HepG2 (cell line): ENCODE results near the gene TECTB. TPM values are rescaled to one million over a fixed set of nuclear protein-coding genes. Genes with fewer than 3 reads are reported as not detected.

ENCODE experiments used
- ATAC-seq: fragments of 200-7000 bp; cut with Tn5 transposase; 3 replicates; pipeline ENCODE4 v1.9.1; 2020; ENCODE audit warnings: mild to moderate bottlenecking, moderate library complexity
- BruUV-seq: library from RNA; stranded (reverse); fragments of 400-500 nt; replicated peaks from 2 replicates; lab custom pipeline; 2021; lab: Mats Ljungman, UMichigan
- CTCF ChIA-PET: fragments of 300-600 bp; formaldehyde crosslinking; extraction: SDS; loops from one replicate; lab custom pipeline; 2021; ENCODE audit warnings: low total read pairs, inconsistent platforms, low intra/inter-chr PET ratio; lab: Yijun Ruan, JAX
- POLR2A ChIA-PET: fragments of 350-600 bp; sonication (Branson Sonifier 250); formaldehyde crosslinking; loops from one replicate; lab custom pipeline; 2020; ENCODE audit warnings: antibody characterized with exemption, inconsistent platforms; lab: Yijun Ruan, JAX
- DNase-seq: peaks from one replicate; pipeline ENCODE4 v3.0.0-alpha.2; 2015; ENCODE audit warnings: low spot score
- FAIRE-seq: peaks from 3 replicates; lab custom pipeline; 2011; peaks lifted over from hg19 to GRCh38; lab: Jason Lieb, UNC
- H2AFZ ChIP-seq: one replicate; pipeline ENCODE4 v1.6.1; 2011; ENCODE audit warnings: low read length, inconsistent platforms
- H3K27ac ChIP-seq: fragments of 300-600 bp; 3 replicates; pipeline ENCODE4 v1.8.0; 2011; ENCODE audit warnings: mixed run types, mild to moderate bottlenecking, mixed read lengths, low read length, inconsistent platforms; ENCODE audit not compliant: insufficient read depth; ENCODE audit errors: extremely low read length
- H3K27me3 ChIP-seq, 2 experiments: fragments of 200-600 bp in 1 of 2; 2 replicates in 1 of 2; 3 replicates in 1 of 2; pipeline versions ENCODE4 v1.6.0 to v1.8.0; 2011; ENCODE audit warnings: low read length in 2 of 2, mild to moderate bottlenecking in 2 of 2, moderate library complexity in 2 of 2, inconsistent platforms in 1 of 2; ENCODE audit not compliant: insufficient read depth in 2 of 2, control insufficient read depth in 1 of 2
- H3K36me3 ChIP-seq, 2 experiments: fragments of 200-600 bp in 1 of 2; replicated peaks in 1 of 2; 2 replicates in 1 of 2; 3 replicates in 1 of 2; pipeline versions ENCODE4 v1.5.1 to v1.8.0; 2011; ENCODE audit warnings: low read length in 2 of 2, inconsistent platforms in 1 of 2; ENCODE audit not compliant: insufficient read depth in 2 of 2, control insufficient read depth in 1 of 2
- H3K4me1 ChIP-seq: 2 replicates; pipeline ENCODE4 v1.5.1; 2012; ENCODE audit warnings: low read length, inconsistent platforms; ENCODE audit not compliant: insufficient read depth
- H3K4me2 ChIP-seq: 2 replicates; pipeline ENCODE4 v1.6.0; 2011; ENCODE audit warnings: low read depth, low read length, inconsistent platforms
- H3K4me3 ChIP-seq, 3 experiments: fragments of 200-600 bp in 1 of 3; sonication (generic), shearing (Covaris generic) in 1 of 3; replicated peaks in 1 of 3; 2 replicates each; pipeline ENCODE4 v1.5.1; 2011 to 2016; ENCODE audit warnings: low read length in 3 of 3, inconsistent platforms in 2 of 3, low read depth in 2 of 3, mild to moderate bottlenecking in 2 of 3, control low read depth in 1 of 3, mixed read lengths in 1 of 3; ENCODE audit not compliant: insufficient read depth in 1 of 3
- H3K79me2 ChIP-seq: one replicate; pipeline ENCODE4 v1.6.1; 2011; ENCODE audit warnings: low read length, inconsistent platforms; ENCODE audit not compliant: insufficient read depth
- H3K9ac ChIP-seq: 2 replicates; pipeline ENCODE4 v1.6.0; 2011; ENCODE audit warnings: mild to moderate bottlenecking, low read depth, low read length, inconsistent platforms; ENCODE audit not compliant: insufficient read depth
- H3K9me3 ChIP-seq: 2 replicates; pipeline ENCODE4 v1.5.1; 2012; ENCODE audit warnings: mild to moderate bottlenecking, low read length
- H4K20me1 ChIP-seq: 2 replicates; pipeline ENCODE4 v1.6.0; 2011; ENCODE audit warnings: inconsistent platforms, mild to moderate bottlenecking, low read length, moderate library complexity; ENCODE audit not compliant: insufficient read depth
- AGO2 ChIP-seq: fragments of 200-400 bp; formaldehyde crosslinking; optimal IDR thresholded peaks from 2 replicates; pipeline ENCODE3; 2017; ENCODE audit warnings: mild to moderate bottlenecking, low read depth, low read length, moderate library complexity
- ARID5B ChIP-seq: IDR thresholded peaks from 2 replicates; pipeline ENCODE4 v1.4.0; 2020; ENCODE audit warnings: mild to moderate bottlenecking, missing genetic modification reagents
- CREM ChIP-seq, 2 experiments: sonication (generic) in 1 of 2; formaldehyde crosslinking in 1 of 2; IDR thresholded peaks; 2 replicates each; pipeline versions ENCODE4 v1.4.0 to v1.6.1; 2016 to 2020; ENCODE audit warnings: antibody characterized with exemption in 1 of 2, mild to moderate bottlenecking in 1 of 2, missing genetic modification reagents in 1 of 2
- FIP1L1 ChIP-seq: fragments of 200-400 bp; formaldehyde crosslinking; IDR thresholded peaks from 2 replicates; pipeline ENCODE4 v1.6.1; 2018; ENCODE audit warnings: low read depth, mild to moderate bottlenecking, low read length, moderate library complexity, borderline replicate concordance; ENCODE audit not compliant: insufficient read depth
- JUN ChIP-seq: sonication (generic); formaldehyde crosslinking; IDR thresholded peaks from 2 replicates; pipeline ENCODE4 v1.4.0; 2020; ENCODE audit warnings: mild to moderate bottlenecking, missing genetic modification reagents
- KAT8 ChIP-seq: IDR thresholded peaks from 2 replicates; pipeline ENCODE4 v1.6.1; 2016; ENCODE audit warnings: missing genetic modification reagents, missing compliant biosample characterization
- KMT2B ChIP-seq: IDR thresholded peaks from 2 replicates; pipeline ENCODE4 v1.6.1; 2016; ENCODE audit warnings: missing genetic modification reagents, missing compliant biosample characterization
- NCOR1 ChIP-seq: fragments of 200-600 bp; sonication (generic); IDR thresholded peaks from 2 replicates; pipeline ENCODE4 v1.7.0; 2017; ENCODE audit warnings: antibody characterized with exemption, low read length, borderline replicate concordance
- NFKBIZ ChIP-seq: IDR thresholded peaks from 2 replicates; pipeline ENCODE4 v1.6.1; 2018; ENCODE audit warnings: missing genetic modification reagents, missing compliant biosample characterization
- NR2F6 ChIP-seq, 2 experiments: IDR thresholded peaks; 2 replicates each; pipeline ENCODE4 v1.6.1; 2016; ENCODE audit warnings: antibody characterized with exemption in 1 of 2, mild to moderate bottlenecking in 1 of 2
- RAD21 ChIP-seq: fragments of 450-650 bp; formaldehyde crosslinking; IDR thresholded peaks from 2 replicates; pipeline ENCODE4 v1.5.0; 2020; ENCODE audit warnings: mild to moderate bottlenecking
- RARA ChIP-seq: IDR thresholded peaks from 2 replicates; pipeline ENCODE4 v1.6.1; 2016; ENCODE audit warnings: missing genetic modification reagents, missing compliant biosample characterization
- SIX1 ChIP-seq: sonication (generic); formaldehyde crosslinking; IDR thresholded peaks from 2 replicates; pipeline ENCODE4 v1.4.0; 2020; ENCODE audit warnings: missing genetic modification reagents, borderline replicate concordance
- SMYD3 ChIP-seq: sonication (generic); formaldehyde crosslinking; IDR thresholded peaks from 2 replicates; pipeline ENCODE4 v1.8.1; 2023; ENCODE audit warnings: mild to moderate bottlenecking, missing genetic modification reagents
- SOX6 ChIP-seq, 2 experiments: fragments of 450-650 bp in 1 of 2; sonication (generic) in 1 of 2; formaldehyde crosslinking in 1 of 2; IDR thresholded peaks; 2 replicates each; pipeline versions ENCODE4 v1.4.0 to v1.6.1; 2017 to 2020; ENCODE audit warnings: antibody characterized with exemption in 1 of 2, mild to moderate bottlenecking in 1 of 2, missing genetic modification reagents in 1 of 2
- ZNF121 ChIP-seq: sonication (generic); formaldehyde crosslinking; IDR thresholded peaks from 2 replicates; pipeline ENCODE4 v1.5.0; 2020; ENCODE audit warnings: mild to moderate bottlenecking, missing genetic modification reagents
- ZNF343 ChIP-seq: sonication (generic); formaldehyde crosslinking; IDR thresholded peaks from 2 replicates; pipeline ENCODE4 v1.4.0; 2020; ENCODE audit warnings: mild to moderate bottlenecking, missing genetic modification reagents
- ZNF414 ChIP-seq: sonication (generic); formaldehyde crosslinking; IDR thresholded peaks from 2 replicates; pipeline ENCODE4 v1.5.0; 2020; ENCODE audit warnings: missing genetic modification reagents
- ZNF547 ChIP-seq: sonication (generic); formaldehyde crosslinking; IDR thresholded peaks from 2 replicates; pipeline ENCODE4 v1.5.1; 2020; ENCODE audit warnings: mild to moderate bottlenecking, missing genetic modification reagents
- ZNF605 ChIP-seq: sonication (generic); formaldehyde crosslinking; IDR thresholded peaks from 2 replicates; pipeline ENCODE4 v1.8.0; 2022; ENCODE audit warnings: mild to moderate bottlenecking, missing genetic modification reagents
- WGBS: methylation state at CpG from one replicate; pipeline ENCODE4 v1.1.6; 2017; ENCODE audit warnings: low lambda C conversion rate; 5-methylcytosine and 5-hydroxymethylcytosine counted together
- in situ Hi-C: cut with HindIII; loops from 2 replicates; pipeline ENCODE4 v1.10.0; 2017; ENCODE audit warnings: low pct_unique_long_range_greater_than_20kb; ENCODE audit not compliant: extremely low pct_ligation_motif_present
- intact Hi-C: fragments of 100-400 bp; cut with micrococcal nuclease; formaldehyde crosslinking; loops from one replicate; pipeline ENCODE4 v1.10.0; 2022; ENCODE audit not compliant: unreplicated experiment
- polyA plus RNA-seq, 8 experiments: library from polyadenylated mRNA; depleted of rRNA in 3 of 8; stranded (reverse) in 7 of 8; unstranded in 1 of 8; fragments of >200 nt; fragmentation: Illumina TruSeq in 4 of 8; extraction: Trizol in 4 of 8; gene quantifications; 2 replicates each; pipeline versions ENCODE4 v1.2.1 to v1.2.3, GENCODE V29; 2011 to 2016; ENCODE audit warnings: low read depth in 4 of 8, missing spikeins in 1 of 8, mixed read lengths in 1 of 8; ENCODE audit not compliant: insufficient read depth in 1 of 8
- total RNA-seq, 5 experiments: library from RNA; depleted of rRNA; stranded (reverse); fragments of >200 nt; fragmentation: Illumina TruSeq; extraction: Trizol; gene quantifications; 2 replicates each; pipeline ENCODE4 v1.2.3, GENCODE V29; 2016; ENCODE audit warnings: low read depth in 1 of 5

TECTB gene
- total and polyA plus RNA-seq, 2 of the 13 experiments (the other 11 are each of a cell fraction or from before 2014, with no cell fraction given), result 0.78 to 1.8 TPM

- DNase-seq (peak; percentile 71), FAIRE-seq (peak; percentile 64), ATAC-seq (peak; percentile 75)
- intact Hi-C loops, result no loop called here
- Histone ChIP-seq H3K79me2 (no peaks in the 10 kb centered on the region), H3K4me3 (no peak overlapping the region; a peak in 1 of 6 replicates), H3K27me3 (no peaks in the 10 kb centered on the region), H3K9ac (no peak overlapping the region), H3K4me2 (peak overlapping the region; percentile 36), H3K36me3 (no peaks in the 10 kb centered on the region), H3K9me3 (no peaks in the 10 kb centered on the region), H2AFZ (no peak overlapping the region), H3K27ac (peak overlapping the region; percentile 60), H4K20me1 (no peaks in the 10 kb centered on the region), H3K4me1 (peaks cover 73% of the 10 kb centered on the region)
- POLR2A ChIA-PET, result interaction anchor here (1.1 to 3.2 kb wide), 3 partner anchors 13 to 54 kb away, joined by 4 to 31 read pairs (median 12); no protein-coding TSS in a partner anchor
- BruUV-seq, result no TSS peak
- in situ Hi-C loops, result no loop called here
- CTCF ChIA-PET, result no interaction called here
- 13% methylated on average over 2 of the region's 2 CpGs for WGBS
- TF ChIP-seq RAD21 (CRISPR knock-in tag) (no peak), ZNF343 (0 out of 2 replicates have a peak, but pooled peaks have one; percentile 57), FIP1L1 (no peak), ZNF605 (CRISPR knock-in tag) (no peak), KAT8 (CRISPR knock-in tag) (0 out of 2 replicates have a peak, but pooled peaks have one; percentile 9), ZNF121 (no peak), JUN (peak; percentile 44; the same call in 1 of the 2 replicates), NFKBIZ (CRISPR knock-in tag) (0 out of 2 replicates have a peak, but pooled peaks have one; percentile 34), ZNF547 (CRISPR knock-in tag) (0 out of 2 replicates have a peak, but pooled peaks have one; percentile 51), SMYD3 (CRISPR knock-in tag) (0 out of 2 replicates have a peak, but pooled peaks have one; percentile 43), NCOR1 (peak; percentile 61), NR2F6 (IDR thresholded peaks at IDR 0.05) (peak; percentile 76), NR2F6 (CRISPR knock-in tag; IDR thresholded peaks at IDR 0.05) (peak; percentile 60), ZNF414 (CRISPR knock-in tag) (no peak), SIX1 (CRISPR knock-in tag) (peak; percentile 67; the same call in 1 of the 2 replicates), AGO2 (no peak), CREM (IDR thresholded peaks at IDR 0.05) (peak; percentile 46; the same call in 1 of the 2 replicates), CREM (CRISPR knock-in tag; IDR thresholded peaks at IDR 0.05) (no peak), RARA (peak; percentile 46), SOX6 (IDR thresholded peaks at IDR 0.05) (no peak), SOX6 (CRISPR knock-in tag; IDR thresholded peaks at IDR 0.05) (peak; percentile 75), ARID5B (CRISPR knock-in tag) (peak; percentile 69; the same call in 1 of the 2 replicates), KMT2B (peak; percentile 17; the same call in 1 of the 2 replicates)
Measured at GRCh38 chr10:112280205-112280921, 2.8 kb upstream of the TECTB start.
